Astrocyte (in vitro differentiated cells and primary cell): ENCODE results near the gene BORCS6. TPM values are rescaled to one million over a fixed set of nuclear protein-coding genes. Genes with fewer than 3 reads are reported as not detected.

ENCODE experiments used
- DNase-seq: peaks from one replicate; pipeline ENCODE4 v3.0.0-alpha.2; 2010; ENCODE audit warnings: low read depth
- FAIRE-seq: peaks from 2 replicates; lab custom pipeline; 2011; peaks lifted over from hg19 to GRCh38; lab: Jason Lieb, UNC
- H2AFZ ChIP-seq: 2 replicates; pipeline ENCODE4 v1.6.0; 2012; ENCODE audit warnings: low read depth, low read length, inconsistent platforms
- H3K27ac ChIP-seq: 2 replicates; pipeline ENCODE4 v1.5.1; 2011; ENCODE audit warnings: low read depth, low read length, inconsistent platforms
- H3K27me3 ChIP-seq: 2 replicates; pipeline ENCODE4 v1.6.0; 2011; ENCODE audit warnings: low read length, inconsistent platforms; ENCODE audit not compliant: insufficient read depth
- H3K36me3 ChIP-seq: 2 replicates; pipeline ENCODE4 v1.5.1; 2011; ENCODE audit warnings: low read length, inconsistent platforms; ENCODE audit not compliant: insufficient read depth
- H3K4me1 ChIP-seq: 2 replicates; pipeline ENCODE4 v1.5.1; 2011; ENCODE audit warnings: low read length, inconsistent platforms; ENCODE audit not compliant: insufficient read depth
- H3K4me2 ChIP-seq: 2 replicates; pipeline ENCODE4 v1.6.0; 2012; ENCODE audit warnings: low read length, inconsistent platforms
- H3K4me3 ChIP-seq: 2 replicates; pipeline ENCODE4 v1.5.1; 2011; ENCODE audit warnings: low read depth, mild to moderate bottlenecking, low read length, inconsistent platforms; ENCODE audit not compliant: insufficient read depth
- H3K79me2 ChIP-seq: 2 replicates; pipeline ENCODE4 v1.6.0; 2012; ENCODE audit warnings: mild to moderate bottlenecking, low read length, inconsistent platforms; ENCODE audit not compliant: insufficient read depth
- H3K9ac ChIP-seq: 2 replicates; pipeline ENCODE4 v1.6.0; 2012; ENCODE audit warnings: mild to moderate bottlenecking, low read length, inconsistent platforms
- H3K9me3 ChIP-seq: 2 replicates; pipeline ENCODE4 v1.5.1; 2012; ENCODE audit warnings: low read depth, mild to moderate bottlenecking, low read length, inconsistent platforms; ENCODE audit not compliant: insufficient read depth
- H4K20me1 ChIP-seq: 2 replicates; pipeline ENCODE4 v1.6.0; 2012; ENCODE audit warnings: low read length, inconsistent platforms; ENCODE audit not compliant: insufficient read depth
- H3K27ac Mint-ChIP-seq: one replicate; pipeline ENCODE4 v1.8.0; 2021; ENCODE audit warnings: mild to moderate bottlenecking, mixed read lengths; ENCODE audit not compliant: unreplicated experiment
- H3K27me3 Mint-ChIP-seq: one replicate; pipeline ENCODE4 v1.8.0; 2021; ENCODE audit warnings: low read depth, mixed read lengths; ENCODE audit not compliant: unreplicated experiment
- H3K36me3 Mint-ChIP-seq: one replicate; pipeline ENCODE4 v1.8.0; 2021; ENCODE audit warnings: low read depth, mixed read lengths; ENCODE audit not compliant: unreplicated experiment
- H3K4me1 Mint-ChIP-seq: one replicate; pipeline ENCODE4 v1.8.0; 2021; ENCODE audit warnings: low read depth, mixed read lengths; ENCODE audit not compliant: unreplicated experiment
- H3K4me3 Mint-ChIP-seq: one replicate; pipeline ENCODE4 v1.8.0; 2021; ENCODE audit warnings: mild to moderate bottlenecking, moderate library complexity, mixed read lengths; ENCODE audit not compliant: unreplicated experiment
- H3K9me3 Mint-ChIP-seq: one replicate; pipeline ENCODE4 v1.8.0; 2021; ENCODE audit warnings: mild to moderate bottlenecking, mixed read lengths; ENCODE audit not compliant: unreplicated experiment
- CTCF ChIP-seq: IDR thresholded peaks from 2 replicates; pipeline ENCODE4 v1.5.1; 2011; ENCODE audit warnings: low read depth, mild to moderate bottlenecking, inconsistent platforms, low read length, moderate library complexity; ENCODE audit not compliant: insufficient read depth
- EZH2 ChIP-seq: IDR thresholded peaks from 2 replicates; pipeline ENCODE4 v1.6.1; 2012; ENCODE audit warnings: mild to moderate bottlenecking, low read length, inconsistent platforms; ENCODE audit not compliant: insufficient read depth
- total RNA-seq: library from RNA; stranded (reverse); gene quantifications from 2 replicates; pipeline ENCODE4 v1.2.1, GENCODE V29; 2021

The BORCS6 gene
- total RNA-seq, 1 donor from 2014 or later, result 6.6 TPM

GRCh38 chr17:8156246-8156992 lies 33.6 kb downstream of the BORCS6 start:
- Histone ChIP-seq H3K36me3 (peaks cover 11% of the 10 kb centered on the region), H3K9me3 (no peaks in the 10 kb centered on the region), H3K4me2 (peak overlapping the region; percentile 96), H3K4me3 (peak overlapping the region; percentile 65), H4K20me1 (peaks cover 35% of the 10 kb centered on the region), H3K4me1 (peaks cover 59% of the 10 kb centered on the region), H3K9ac (peak overlapping the region; percentile 91), H3K27ac (peak overlapping the region; percentile 93), H3K79me2 (peaks cover 21% of the 10 kb centered on the region), H3K27me3 (no peaks in the 10 kb centered on the region), H2AFZ (no peak overlapping the region)
- Mint-ChIP-seq H3K27me3 (no peaks in the 10 kb centered on the region), H3K4me1 (peaks cover 26% of the 10 kb centered on the region), H3K9me3 (no peaks in the 10 kb centered on the region), H3K4me3 (no peak overlapping the region), H3K27ac (no peak overlapping the region), H3K36me3 (peaks cover 2% of the 10 kb centered on the region)
- TF ChIP-seq CTCF (no peak), EZH2 (no peak)
- DNase-seq (peak; percentile 100), FAIRE-seq (peak; percentile 55)

GRCh38 chr17:8155996-8156245 lies 34.1 kb downstream of the BORCS6 start:
- peaks cover 58% of the 10 kb centered on the region for H3K4me1 ChIP-seq
- H3K4me2 ChIP-seq, result peak overlapping the region; percentile 96
- H3K36me3 Mint-ChIP-seq, result peaks cover 2% of the 10 kb centered on the region
- DNase-seq (no peak), FAIRE-seq (no peak)
- TF ChIP-seq EZH2, result no peak
- no peak for TF ChIP-seq CTCF
- H3K4me1 Mint-ChIP-seq, result peaks cover 24% of the 10 kb centered on the region
- peaks cover 30% of the 10 kb centered on the region for H4K20me1 ChIP-seq
- no peak overlapping the region for H3K4me3 Mint-ChIP-seq
- peak overlapping the region; percentile 91 for H3K9ac ChIP-seq
- H3K9me3 ChIP-seq, result no peaks in the 10 kb centered on the region
- H3K27ac ChIP-seq, result peak overlapping the region; percentile 87
- H3K9me3 Mint-ChIP-seq, result no peaks in the 10 kb centered on the region
- H3K27me3 ChIP-seq, result no peaks in the 10 kb centered on the region
- H3K36me3 ChIP-seq, result peaks cover 6% of the 10 kb centered on the region
- H3K27me3 Mint-ChIP-seq, result no peaks in the 10 kb centered on the region
- no peak overlapping the region for H2AFZ ChIP-seq
- H3K27ac Mint-ChIP-seq, result no peak overlapping the region
- H3K4me3 ChIP-seq, result peak overlapping the region; percentile 65
- H3K79me2 ChIP-seq, result peaks cover 16% of the 10 kb centered on the region
